H9 (cell line): ENCODE data around the gene SFMBT2. TPM values are rescaled to one million over a fixed set of nuclear protein-coding genes. Genes with fewer than 3 reads are reported as not detected.
A peak's percentile ranks its signal among the peaks of the same experiment; 100 is the strongest.

Experiments
- DNase-seq: peaks from one replicate; pipeline ENCODE4 v3.0.0-alpha.2; 2017
- H2AFZ ChIP-seq: one replicate; pipeline ENCODE4 v1.6.1; 2013; ENCODE audit warnings: mild to moderate bottlenecking, low read length, control low read depth, moderate library complexity
- H2AK5ac ChIP-seq: 2 replicates; pipeline ENCODE4 v1.6.1; 2013; ENCODE audit warnings: low read length, control low read depth, mixed read lengths; ENCODE audit not compliant: insufficient read length
- H2BK120ac ChIP-seq: one replicate; pipeline ENCODE4 v1.6.1; 2013; ENCODE audit warnings: low read depth, mild to moderate bottlenecking, low read length, control low read depth, inconsistent platforms; ENCODE audit not compliant: poor library complexity, severe bottlenecking
- H2BK12ac ChIP-seq: 2 replicates; pipeline ENCODE4 v1.6.1; 2013; ENCODE audit warnings: low read length, control low read depth, mixed read lengths, low read depth; ENCODE audit not compliant: insufficient read length
- H2BK15ac ChIP-seq: 2 replicates; pipeline ENCODE4 v1.6.1; 2013; ENCODE audit warnings: low read depth, low read length, control low read depth
- H2BK20ac ChIP-seq: one replicate; pipeline ENCODE4 v1.6.1; 2013; ENCODE audit warnings: low read depth, mild to moderate bottlenecking, low read length, control low read depth, inconsistent platforms; ENCODE audit not compliant: poor library complexity, severe bottlenecking
- H2BK5ac ChIP-seq: 2 replicates; pipeline ENCODE4 v1.6.1; 2013; ENCODE audit warnings: low read length, control low read depth, mixed read lengths; ENCODE audit not compliant: insufficient read length
- H3K14ac ChIP-seq: 2 replicates; pipeline ENCODE4 v1.6.1; 2013; ENCODE audit warnings: low read length, control low read depth; ENCODE audit not compliant: insufficient read depth
- H3K18ac ChIP-seq: 2 replicates; pipeline ENCODE4 v1.6.1; 2013; ENCODE audit warnings: low read depth, mild to moderate bottlenecking, mixed read lengths, low read length, control low read depth; ENCODE audit not compliant: insufficient read length
- H3K23ac ChIP-seq: 2 replicates; pipeline ENCODE4 v1.6.1; 2013; ENCODE audit warnings: low read length, control low read depth, mixed read lengths, low read depth; ENCODE audit not compliant: insufficient read length
- H3K23me2 ChIP-seq: 2 replicates; pipeline ENCODE4 v1.6.1; 2013; ENCODE audit warnings: low read depth, mild to moderate bottlenecking, mixed read lengths, low read length, control low read depth; ENCODE audit not compliant: insufficient read length, poor library complexity, severe bottlenecking
- H3K27ac ChIP-seq: 2 replicates; pipeline ENCODE4 v1.5.1; 2013; ENCODE audit warnings: low read length, control low read depth, mixed read lengths, low read depth; ENCODE audit not compliant: insufficient read length
- H3K27me3 ChIP-seq: 2 replicates; pipeline ENCODE4 v1.6.1; 2013; ENCODE audit warnings: low read length, control low read depth, inconsistent platforms; ENCODE audit not compliant: insufficient read depth
- H3K4ac ChIP-seq: 2 replicates; pipeline ENCODE4 v1.6.1; 2013; ENCODE audit warnings: low read depth, mild to moderate bottlenecking, control low read depth, inconsistent platforms, low read length, moderate library complexity
- H3K4me1 ChIP-seq: 2 replicates; pipeline ENCODE4 v1.6.1; 2013; ENCODE audit warnings: low read length, control low read depth, inconsistent platforms; ENCODE audit not compliant: insufficient read depth
- H3K4me2 ChIP-seq: 2 replicates; pipeline ENCODE4 v1.6.1; 2013; ENCODE audit warnings: low read length, control low read depth, mixed read lengths; ENCODE audit not compliant: insufficient read length, insufficient read depth
- H3K56ac ChIP-seq: 2 replicates; pipeline ENCODE4 v1.6.1; 2013; ENCODE audit warnings: low read depth, mild to moderate bottlenecking, mixed read lengths, low read length, control low read depth; ENCODE audit not compliant: insufficient read length
- H3K79me1 ChIP-seq: 2 replicates; pipeline ENCODE4 v1.6.1; 2013; ENCODE audit warnings: low read depth, mild to moderate bottlenecking, moderate library complexity, low read length, control low read depth, inconsistent platforms; ENCODE audit not compliant: insufficient read depth, poor library complexity, severe bottlenecking
- H3K79me2 ChIP-seq: 2 replicates; pipeline ENCODE4 v1.6.1; 2013; ENCODE audit warnings: low read length, control low read depth, inconsistent platforms; ENCODE audit not compliant: insufficient read depth
- H3K9ac ChIP-seq: 2 replicates; pipeline ENCODE4 v1.6.1; 2013; ENCODE audit warnings: low read length, control low read depth, mixed read lengths; ENCODE audit not compliant: insufficient read length; ENCODE audit errors: extremely low read depth
- H3K9me3 ChIP-seq: one replicate; pipeline ENCODE4 v1.6.1; 2013; ENCODE audit warnings: low read depth, low read length, inconsistent platforms; ENCODE audit not compliant: control insufficient read depth
- H3T11ph ChIP-seq: one replicate; pipeline ENCODE4 v1.6.1; 2013; ENCODE audit warnings: mild to moderate bottlenecking, low read length, control low read depth, inconsistent platforms
- H4K20me1 ChIP-seq: one replicate; pipeline ENCODE4 v1.6.1; 2013; ENCODE audit not compliant: control insufficient read depth, insufficient read length, insufficient read depth
- H4K5ac ChIP-seq: 2 replicates; pipeline ENCODE4 v1.6.1; 2013; ENCODE audit warnings: low read depth, mild to moderate bottlenecking, mixed read lengths, low read length, control low read depth; ENCODE audit not compliant: insufficient read length
- H4K8ac ChIP-seq: replicated peaks from 2 replicates; pipeline ENCODE4 v1.6.1; 2013; ENCODE audit warnings: low read length, control low read depth, mixed read lengths, low read depth; ENCODE audit not compliant: insufficient read length
- H4K91ac ChIP-seq: 2 replicates; pipeline ENCODE4 v1.6.1; 2013; ENCODE audit warnings: low read depth, mild to moderate bottlenecking, moderate library complexity, mixed read lengths, low read length, control low read depth; ENCODE audit not compliant: insufficient read length
- H3K27ac Mint-ChIP-seq, 3 experiments: 2 replicates in 2 of 3; 3 replicates in 1 of 3; pipeline ENCODE4 v1.8.0; 2020 to 2021; ENCODE audit warnings: mixed read lengths in 3 of 3, mild to moderate bottlenecking in 1 of 3, moderate library complexity in 1 of 3
- H3K27me3 Mint-ChIP-seq: 2 replicates; pipeline ENCODE4 v1.8.0; 2021; ENCODE audit warnings: low read depth, mild to moderate bottlenecking, moderate library complexity, mixed read lengths
- H3K36me3 Mint-ChIP-seq, 3 experiments: 2 replicates in 2 of 3; 3 replicates in 1 of 3; pipeline ENCODE4 v1.8.0; 2020 to 2021; ENCODE audit warnings: low read depth in 3 of 3, mixed read lengths in 3 of 3; ENCODE audit not compliant: insufficient read depth in 1 of 3
- H3K4me1 Mint-ChIP-seq, 2 experiments: 2 replicates each; pipeline ENCODE4 v1.8.0; 2020; ENCODE audit warnings: mixed read lengths in 2 of 2
- H3K4me3 Mint-ChIP-seq, 2 experiments: 2 replicates in 1 of 2; 3 replicates in 1 of 2; pipeline ENCODE4 v1.8.0; 2020 to 2021; ENCODE audit warnings: mild to moderate bottlenecking in 2 of 2, mixed read lengths in 2 of 2, moderate library complexity in 1 of 2
- H3K9me3 Mint-ChIP-seq, 2 experiments: 2 replicates in 1 of 2; 3 replicates in 1 of 2; pipeline ENCODE4 v1.8.0; 2020; ENCODE audit warnings: mild to moderate bottlenecking in 2 of 2, mixed read lengths in 2 of 2, moderate library complexity in 1 of 2
- CTCF ChIP-seq: fragments of 200-600 bp; sonication (generic); conservative IDR thresholded peaks from 3 replicates; pipeline ENCODE4 v1.8.0; 2021; ENCODE audit warnings: antibody characterized with exemption, mild to moderate bottlenecking
- WGBS: extraction: QIAGEN DNeasy Blood & Tissue Kit; methylation state at CpG from one replicate; pipeline ENCODE4 v1.1.7; 2013; ENCODE audit warnings: missing lambda C conversion rate, low lambda C conversion rate, mixed read lengths; ENCODE audit not compliant: insufficient read length; ENCODE audit errors: extremely low coverage; 5-methylcytosine and 5-hydroxymethylcytosine counted together
- total RNA-seq: library from RNA; stranded (reverse); gene quantifications from 2 replicates; pipeline ENCODE4 v1.2.1, GENCODE V29; 2021

SFMBT2 gene
- total RNA-seq, 1 experiment from 2014 or later = 5.3 TPM

DNA sequence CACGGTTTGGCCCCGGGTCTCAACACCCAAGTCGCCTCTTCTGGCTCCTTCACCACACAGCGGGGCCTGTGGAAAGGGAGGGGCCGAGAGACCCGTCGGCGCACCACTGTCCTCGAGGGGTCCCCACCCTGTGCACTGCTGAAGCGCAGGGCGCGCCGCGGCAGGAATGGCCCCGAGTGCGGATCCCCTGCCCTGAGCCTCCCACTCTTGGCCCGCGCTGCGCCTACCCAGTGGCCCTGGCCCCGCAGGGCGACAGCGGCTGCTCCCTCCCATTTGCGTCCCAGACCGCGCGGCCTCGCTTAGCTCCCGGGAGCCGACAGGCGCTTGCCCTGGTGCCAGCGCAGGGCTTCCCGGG, 2.1 kb upstream of the SFMBT2 start:
- H3K18ac ChIP-seq = peak overlapping the region; percentile 6
- no CpG with 5 or more reads among the region's 32 CpGs for WGBS
- no peak overlapping the region for H4K8ac ChIP-seq
- H3K4me2 ChIP-seq = peak overlapping the region; percentile 74
- H2BK20ac ChIP-seq = no peak overlapping the region
- H2BK12ac ChIP-seq = no peak overlapping the region
- Mint-ChIP-seq H3K27me3 (peaks cover 83% of the 10 kb centered on the region), H3K27ac (no peak overlapping the region), H3K4me1 (peaks cover 20 to 24% of the 10 kb centered on the region in 2 experiments), H3K9me3 (peaks cover 0 to 4% of the 10 kb centered on the region in 2 experiments; a peak in 2 of 5 replicates), H3K4me3 (peak overlapping the region; percentile 62 to 82), H3K36me3 (no peaks in the 10 kb centered on the region)
- H3K79me1 ChIP-seq = no peaks in the 10 kb centered on the region
- H2AFZ ChIP-seq = no peak overlapping the region
- H3K23ac ChIP-seq = no peak overlapping the region
- no peak overlapping the region for H4K91ac ChIP-seq
- no peak overlapping the region for H3K9ac ChIP-seq
- no peaks in the 10 kb centered on the region for H3K4me1 ChIP-seq
- no peak overlapping the region for H3K56ac ChIP-seq
- DNase-seq = no peak
- H3T11ph ChIP-seq = no peak overlapping the region
- H3K79me2 ChIP-seq = no peaks in the 10 kb centered on the region
- H2BK5ac ChIP-seq = no peak overlapping the region
- no peak overlapping the region for H2BK120ac ChIP-seq
- no peak for TF ChIP-seq CTCF
- H3K9me3 ChIP-seq = no peaks in the 10 kb centered on the region
- H3K14ac ChIP-seq = no peak overlapping the region; the same call in 1 of the 2 replicates
- H4K20me1 ChIP-seq = no peaks in the 10 kb centered on the region
- H2BK15ac ChIP-seq = no peak overlapping the region
- H3K27ac ChIP-seq = no peak overlapping the region
- no peak overlapping the region for H3K4ac ChIP-seq
- H2AK5ac ChIP-seq = no peak overlapping the region
- peaks cover 43% of the 10 kb centered on the region for H3K23me2 ChIP-seq
- no peak overlapping the region for H4K5ac ChIP-seq
- peaks cover 21% of the 10 kb centered on the region; the same call in 1 of the 2 replicates for H3K27me3 ChIP-seq
